CD4-positive, alpha-beta T cell (primary cell): Measurements from ENCODE around the gene SPTLC1. TPM values are rescaled to one million over a fixed set of nuclear protein-coding genes. Genes with fewer than 3 reads are reported as not detected.

Experiments
- ATAC-seq: fragments of 200-7000 bp; cut with Tn5 transposase; one replicate; pipeline ENCODE4 v1.10.0; 2022; ENCODE audit warnings: mild to moderate bottlenecking; ENCODE audit not compliant: poor library complexity
- CTCF ChIA-PET: fragments of 350-600 bp; sonication (Branson Sonifier 250); formaldehyde crosslinking; loops from one replicate; lab custom pipeline; 2021; ENCODE audit warnings: antibody characterized with exemption, inconsistent platforms; lab: Charles Lee
- POLR2A ChIA-PET: fragments of 350-600 bp; sonication (Branson Sonifier 250); formaldehyde crosslinking; loops from one replicate; lab custom pipeline; 2021; ENCODE audit warnings: antibody characterized with exemption, inconsistent platforms; lab: Charles Lee
- DNase-seq, 14 experiments: peaks; one replicate each; pipeline ENCODE4 v3.0.0-alpha.2; 2013 to 2020; ENCODE audit warnings: mixed read lengths in 2 of 14
- H3K27ac ChIP-seq, 2 donors: one replicate each; pipeline versions ENCODE4 v1.5.1 to v1.7.0; 2013; ENCODE audit warnings: low read length in 2 of 2, low read depth in 1 of 2, mild to moderate bottlenecking in 1 of 2
- H3K27me3 ChIP-seq, 2 experiments: 1 replicate in 1 of 2; 2 replicates in 1 of 2; pipeline versions ENCODE4 v1.6.1 to v1.7.0; 2013; ENCODE audit warnings: low read length in 2 of 2, control low read depth in 1 of 2, mild to moderate bottlenecking in 1 of 2, moderate library complexity in 1 of 2; ENCODE audit not compliant: insufficient read depth in 2 of 2, control insufficient read depth in 1 of 2
- H3K36me3 ChIP-seq: one replicate; pipeline ENCODE4 v1.6.1; 2013; ENCODE audit warnings: low read length, control low read depth; ENCODE audit not compliant: insufficient read depth
- H3K4me1 ChIP-seq: one replicate; pipeline ENCODE4 v1.6.1; 2013; ENCODE audit warnings: low read length, control low read depth; ENCODE audit not compliant: insufficient read depth
- H3K4me3 ChIP-seq: one replicate; pipeline ENCODE4 v1.5.1; 2013; ENCODE audit warnings: mild to moderate bottlenecking, low read length, moderate library complexity
- H3K9me3 ChIP-seq, 2 experiments: 1 replicate in 1 of 2; 2 replicates in 1 of 2; pipeline versions ENCODE4 v1.6.1 to v1.7.0; 2013; ENCODE audit warnings: low read length in 2 of 2, mild to moderate bottlenecking in 2 of 2, control low read depth in 1 of 2, moderate library complexity in 1 of 2; ENCODE audit not compliant: control insufficient read depth in 1 of 2, insufficient read depth in 1 of 2
- H3K27ac Mint-ChIP-seq: one replicate; pipeline ENCODE4 v1.8.0; 2020; ENCODE audit warnings: mixed read lengths
- H3K27me3 Mint-ChIP-seq: one replicate; pipeline ENCODE4 v1.8.0; 2021; ENCODE audit warnings: mixed read lengths
- H3K36me3 Mint-ChIP-seq: one replicate; pipeline ENCODE4 v1.8.0; 2021; ENCODE audit warnings: low read depth, mixed read lengths
- H3K4me1 Mint-ChIP-seq: one replicate; pipeline ENCODE4 v1.8.0; 2021; ENCODE audit warnings: low read depth, mixed read lengths
- H3K4me3 Mint-ChIP-seq: one replicate; pipeline ENCODE4 v1.8.0; 2020; ENCODE audit warnings: mild to moderate bottlenecking, mixed read lengths
- H3K9me3 Mint-ChIP-seq: one replicate; pipeline ENCODE4 v1.8.0; 2020; ENCODE audit warnings: mixed read lengths
- CTCF ChIP-seq: fragments of 200-600 bp; IDR thresholded peaks from one replicate; pipeline ENCODE4 v1.8.0; 2022; ENCODE audit warnings: antibody characterized with exemption, mild to moderate bottlenecking
- intact Hi-C, 2 experiments: fragments of 100-400 bp; cut with DNase I in 1 of 2; cut with micrococcal nuclease in 1 of 2; formaldehyde crosslinking; loops; one replicate each; pipeline versions ENCODE4 v1.15.1 to v1.9.0; 2023 to 2025; cut with DNase I, micrococcal nuclease
- total RNA-seq, 174 experiments: library from RNA in 2 of 174; stranded (reverse) in 2 of 174; gene quantifications; one replicate each; pipeline ENCODE4 v1.2.3 and lab custom pipeline; 2021 to 2026

SPTLC1 gene
- total RNA-seq, 2 experiments from 2014 or later: 40.9 to 43.0 TPM

GRCh38 chr9:92094655-92095054 lies 20.6 kb downstream of the SPTLC1 start:
- no peaks in the 10 kb centered on the region for H3K9me3 Mint-ChIP-seq
- no peak for TF ChIP-seq CTCF
- H3K27me3 ChIP-seq: no peaks in the 10 kb centered on the region
- CTCF ChIA-PET: interaction anchor here (1.2 kb wide), 1 partner anchor 43 kb away, joined by 3 read pairs; no protein-coding TSS in a partner anchor
- peaks cover 14% of the 10 kb centered on the region for H3K36me3 ChIP-seq
- no peak overlapping the region for H3K27ac ChIP-seq
- peaks cover 0 to 5% of the 10 kb centered on the region in 2 experiments for H3K9me3 ChIP-seq
- ATAC-seq (no peak), DNase-seq (peak in 1 of 14 experiments; percentile 41)
- H3K4me3 ChIP-seq: no peak overlapping the region
- peaks cover 3% of the 10 kb centered on the region for H3K4me1 ChIP-seq
- no peaks in the 10 kb centered on the region for H3K27me3 Mint-ChIP-seq
- H3K4me1 Mint-ChIP-seq: peaks cover 55% of the 10 kb centered on the region
- H3K4me3 Mint-ChIP-seq: no peak overlapping the region
- peaks cover 66% of the 10 kb centered on the region for H3K36me3 Mint-ChIP-seq
- H3K27ac Mint-ChIP-seq: peak overlapping the region; percentile 4
- POLR2A ChIA-PET: no interaction called here
- intact Hi-C loops: no loop called here

GRCh38 chr9:92077888-92078287 lies 37.3 kb downstream of the SPTLC1 start:
- Histone ChIP-seq H3K9me3 (no peaks in the 10 kb centered on the region), H3K36me3 (peaks cover 58% of the 10 kb centered on the region), H3K4me3 (no peak overlapping the region), H3K27ac (no peak overlapping the region), H3K27me3 (no peaks in the 10 kb centered on the region), H3K4me1 (no peaks in the 10 kb centered on the region)
- ChIA-PET CTCF (no interaction called here), POLR2A (no interaction called here)
- peaks cover 9% of the 10 kb centered on the region for H3K36me3 Mint-ChIP-seq
- no peak for TF ChIP-seq CTCF
- H3K9me3 Mint-ChIP-seq: no peaks in the 10 kb centered on the region
- no peak for DNase-seq
- H3K4me3 Mint-ChIP-seq: no peak overlapping the region
- no peak for ATAC-seq
- no peak overlapping the region for H3K27ac Mint-ChIP-seq
- no peaks in the 10 kb centered on the region for H3K4me1 Mint-ChIP-seq
- H3K27me3 Mint-ChIP-seq: no peaks in the 10 kb centered on the region
- intact Hi-C loops: no loop called here

- peaks cover 41% of the 10 kb centered on the region for H3K36me3 Mint-ChIP-seq
- H3K9me3 ChIP-seq: no peaks in the 10 kb centered on the region
- no peaks in the 10 kb centered on the region for H3K4me1 Mint-ChIP-seq
- intact Hi-C loops: no loop called here
- no peak overlapping the region for H3K27ac ChIP-seq
- H3K27ac Mint-ChIP-seq: peak overlapping the region; percentile 13
- DNase-seq: no peak
- POLR2A ChIA-PET: no interaction called here
- CTCF ChIA-PET: no interaction called here
- no peak overlapping the region for H3K4me3 Mint-ChIP-seq
- no peaks in the 10 kb centered on the region for H3K9me3 Mint-ChIP-seq
- no peaks in the 10 kb centered on the region for H3K4me1 ChIP-seq
- H3K27me3 Mint-ChIP-seq: no peaks in the 10 kb centered on the region
- H3K4me3 ChIP-seq: no peak overlapping the region
- H3K27me3 ChIP-seq: no peaks in the 10 kb centered on the region
- H3K36me3 ChIP-seq: peaks cover 37% of the 10 kb centered on the region
- no peak for ATAC-seq
- TF ChIP-seq CTCF: no peak
Measured at GRCh38 chr9:92071634-92072033, 43.6 kb downstream of the SPTLC1 start.
